Panc1 (cell line): Measurements from ENCODE around the gene CSNK2A2. TPM values are rescaled to one million over a fixed set of nuclear protein-coding genes. Genes with fewer than 3 reads are reported as not detected.

ENCODE experiments used
- ATAC-seq: fragments of 200-7000 bp; cut with Tn5 transposase; 2 replicates; pipeline ENCODE4 v1.9.1; 2020; ENCODE audit warnings: mild to moderate bottlenecking, moderate library complexity
- BruUV-seq: library from RNA; stranded (reverse); fragments of 400-500 nt; replicated peaks from 2 replicates; lab custom pipeline; 2021; lab: Mats Ljungman, UMichigan
- CTCF ChIA-PET: fragments of 300-600 bp; sonication (Branson Sonifier 250); formaldehyde crosslinking; loops from one replicate; lab custom pipeline; 2022; ENCODE audit warnings: antibody characterized with exemption; lab: Charles Lee
- POLR2A ChIA-PET: fragments of 300-600 bp; sonication (Branson Sonifier 250); formaldehyde crosslinking; loops from one replicate; lab custom pipeline; 2022; ENCODE audit warnings: antibody characterized with exemption; lab: Charles Lee
- DNase-seq: peaks from one replicate; pipeline ENCODE4 v3.0.0-alpha.2; 2010; ENCODE audit warnings: low read depth, low spot score
- H3K27ac ChIP-seq: 2 replicates; pipeline ENCODE4 v1.5.1; 2011; ENCODE audit warnings: mild to moderate bottlenecking, low read length, inconsistent platforms
- H3K27me3 ChIP-seq: fragments of 200-500 bp; sonication (Bioruptor generic); 2 replicates; pipeline ENCODE4 v1.6.0; 2014; ENCODE audit warnings: low read length, inconsistent platforms; ENCODE audit not compliant: control insufficient read depth, insufficient read depth
- H3K36me3 ChIP-seq: fragments of 200-500 bp; sonication (Bioruptor generic); 2 replicates; pipeline ENCODE4 v1.5.1; 2014; ENCODE audit warnings: inconsistent platforms, mild to moderate bottlenecking, low read length, moderate library complexity; ENCODE audit not compliant: control insufficient read depth, insufficient read depth
- H3K4me1 ChIP-seq: 2 replicates; pipeline ENCODE4 v1.5.1; 2011; ENCODE audit warnings: inconsistent platforms, mild to moderate bottlenecking, low read length, moderate library complexity; ENCODE audit not compliant: control insufficient read depth, insufficient read depth
- H3K4me3 ChIP-seq, 2 experiments: 2 replicates each; pipeline ENCODE4 v1.5.1; 2011 to 2012; ENCODE audit warnings: low read depth in 2 of 2, low read length in 2 of 2, mild to moderate bottlenecking in 2 of 2, inconsistent platforms in 1 of 2, moderate library complexity in 1 of 2
- H3K9me3 ChIP-seq: fragments of 200-500 bp; sonication (Bioruptor generic); 2 replicates; pipeline ENCODE4 v1.5.1; 2014; ENCODE audit warnings: low read depth, mild to moderate bottlenecking, inconsistent platforms, low read length, moderate library complexity; ENCODE audit not compliant: control insufficient read depth, insufficient read depth
- CTCF ChIP-seq: fragments of 450-650 bp; IDR thresholded peaks from 2 replicates; pipeline ENCODE4 v1.5.1; 2017; ENCODE audit warnings: mild to moderate bottlenecking
- POLR2AphosphoS5 ChIP-seq: IDR thresholded peaks from 2 replicates; pipeline ENCODE4 v1.6.1; 2012; ENCODE audit warnings: mild to moderate bottlenecking, low read depth, low read length, moderate library complexity
- REST ChIP-seq, 2 experiments: IDR thresholded peaks; 2 replicates each; pipeline ENCODE4 v1.6.1; 2011 to 2012; ENCODE audit warnings: low read depth in 2 of 2, control low read depth in 1 of 2, low read length in 1 of 2, mild to moderate bottlenecking in 1 of 2, moderate library complexity in 1 of 2; ENCODE audit not compliant: insufficient read depth in 1 of 2
- SIN3A ChIP-seq: IDR thresholded peaks from 2 replicates; pipeline ENCODE4 v1.6.1; 2012; ENCODE audit warnings: low read depth, mild to moderate bottlenecking, low read length, moderate library complexity, borderline replicate concordance; ENCODE audit not compliant: insufficient read depth
- TCF7L2 ChIP-seq: IDR thresholded peaks from 2 replicates; pipeline ENCODE4 v1.6.1; 2011; ENCODE audit warnings: mild to moderate bottlenecking, low read depth, low read length, inconsistent platforms
- in situ Hi-C: cut with HindIII; loops from 2 replicates; pipeline ENCODE4 v1.10.0; 2016; ENCODE audit warnings: low sequenced_read_pairs, low pct_unique_long_range_greater_than_20kb
- intact Hi-C: fragments of 100-400 bp; cut with micrococcal nuclease; formaldehyde crosslinking; loops from one replicate; pipeline ENCODE4 v1.10.0; 2022; ENCODE audit not compliant: unreplicated experiment
- total RNA-seq: library from RNA; stranded (reverse); gene quantifications from one replicate; pipeline ENCODE4 v1.2.1, GENCODE V29; 2021; ENCODE audit not compliant: unreplicated experiment

CSNK2A2 gene
- total RNA-seq, 1 experiment from 2014 or later: 60.9 TPM

GRCh38 chr16:58127033-58127556, 70.8 kb downstream of the CSNK2A2 start:
- Histone ChIP-seq H3K27me3 (no peaks in the 10 kb centered on the region), H3K27ac (no peak overlapping the region), H3K9me3 (no peaks in the 10 kb centered on the region), H3K4me1 (peaks cover 12% of the 10 kb centered on the region), H3K4me3 (peak overlapping the region; percentile 59 to 77), H3K36me3 (no peaks in the 10 kb centered on the region)
- intact Hi-C loops: no loop called here
- ChIA-PET POLR2A (no interaction called here), CTCF (interaction anchor here (0.8 kb wide), 1 partner anchor 536 kb away, joined by 3 read pairs; no protein-coding TSS in a partner anchor)
- no peak; the same call in 1 of the 2 replicates for TF ChIP-seq CTCF
- no peak for TF ChIP-seq REST (IDR thresholded peaks at IDR 0.05; ENCODE audit: insufficient read depth in 1 of 2, low read depth in 2 of 2, low read length in 1 of 2)
- no peak for TF ChIP-seq POLR2AphosphoS5
- TF ChIP-seq TCF7L2: no peak
- TF ChIP-seq SIN3A: no peak
- ATAC-seq (no peak), DNase-seq (no peak)
- in situ Hi-C loops: no loop called here
- BruUV-seq: TSS peak; percentile 75

- POLR2A ChIA-PET: no interaction called here
- no TSS peak for BruUV-seq
- Histone ChIP-seq H3K9me3 (no peaks in the 10 kb centered on the region), H3K27ac (0 out of 2 replicates have a peak overlapping the region, but pooled peaks have one; percentile 39), H3K4me1 (peaks cover 12% of the 10 kb centered on the region), H3K36me3 (no peaks in the 10 kb centered on the region), H3K4me3 (peak overlapping the region in 1 of 2 experiments; percentile 8; a peak in 1 of 4 replicates), H3K27me3 (no peaks in the 10 kb centered on the region)
- in situ Hi-C loops (no loop called here), intact Hi-C loops (no loop called here)
- TF ChIP-seq REST (IDR thresholded peaks at IDR 0.05; ENCODE audit: insufficient read depth in 1 of 2, low read depth in 2 of 2, low read length in 1 of 2) (no peak), SIN3A (no peak), CTCF (no peak), TCF7L2 (no peak), POLR2AphosphoS5 (no peak)
- ATAC-seq (no peak), DNase-seq (no peak)
- CTCF ChIA-PET: no interaction called here
Observed at GRCh38 chr16:58126451-58126961, 71.4 kb downstream of the CSNK2A2 start.
